ENCODE data around the gene ERC2. TPM values are rescaled to one million over a fixed set of nuclear protein-coding genes. Genes with fewer than 3 reads are reported as not detected.

Gene ERC2
- total and polyA plus RNA-seq, 9 donors: 0.52 to 2.0 (median 0.82) TPM

GRCh38 chr3:56476771-56477170 is 8.5 kb upstream of the ERC2 start:
- no peaks in the 10 kb centered on the region for H3K9me3 ChIP-seq (replicated peaks; ENCODE audit: control insufficient read depth, low read depth, low read length)
- H3K4me3 ChIP-seq (ENCODE audit: low read length): no peak overlapping the region
- WGBS (ENCODE audit: insufficient coverage): no CpG with 5 or more reads among the region's 1 CpG
- DNase-seq: no peak
- H3K4me1 ChIP-seq (ENCODE audit: control insufficient read depth, insufficient read depth, low read length): no peaks in the 10 kb centered on the region
- no peak overlapping the region for H3K27ac ChIP-seq (ENCODE audit: low read length)
- no peaks in the 10 kb centered on the region for H3K36me3 ChIP-seq (ENCODE audit: control insufficient read depth, insufficient read depth, low read length)
- no peaks in the 10 kb centered on the region for H3K27me3 ChIP-seq (ENCODE audit: control insufficient read depth, insufficient read depth, low read length)

- no peak overlapping the region for H3K27ac ChIP-seq (ENCODE audit: low read length)
- DNase-seq: no peak
- peaks cover 11% of the 10 kb centered on the region for H3K4me1 ChIP-seq (ENCODE audit: control insufficient read depth, insufficient read depth, low read length)
- no peak overlapping the region for H3K4me3 ChIP-seq (ENCODE audit: low read length)
- no peaks in the 10 kb centered on the region for H3K36me3 ChIP-seq (ENCODE audit: control insufficient read depth, insufficient read depth, low read length)
- no peaks in the 10 kb centered on the region for H3K9me3 ChIP-seq (replicated peaks; ENCODE audit: control insufficient read depth, low read depth, low read length)
- 100% methylated on average over 1 of the region's 3 CpGs for WGBS (ENCODE audit: insufficient coverage)
- H3K27me3 ChIP-seq (ENCODE audit: control insufficient read depth, insufficient read depth, low read length): peaks cover 21% of the 10 kb centered on the region
These were observed 3.5 kb upstream of the ERC2 start for GRCh38 chr3:56471771-56472170.

GRCh38 chr3:56469141-56469540 is 874 bp upstream of the ERC2 start:
- no CpG with 5 or more reads among the region's 3 CpGs for WGBS (ENCODE audit: insufficient coverage)
- peak; percentile 15 for DNase-seq

GRCh38 chr3:56467801-56468183 is 475 bp downstream of the ERC2 start:
- under 1% methylated on average over 17 of the region's 28 CpGs for WGBS (ENCODE audit: insufficient coverage)
- DNase-seq: no peak
- Histone ChIP-seq H3K4me3 (ENCODE audit: low read length) (peak overlapping the region; percentile 46), H3K4me1 (ENCODE audit: control insufficient read depth, insufficient read depth, low read length) (peaks cover 11% of the 10 kb centered on the region), H3K27me3 (ENCODE audit: control insufficient read depth, insufficient read depth, low read length) (peaks cover 31% of the 10 kb centered on the region), H3K36me3 (ENCODE audit: control insufficient read depth, insufficient read depth, low read length) (no peaks in the 10 kb centered on the region), H3K27ac (ENCODE audit: low read length) (no peak overlapping the region), H3K9me3 (replicated peaks; ENCODE audit: control insufficient read depth, low read depth, low read length) (no peaks in the 10 kb centered on the region)

More at GRCh38 chr3:56469141-56469540, 874 bp upstream of the ERC2 start:
- Histone ChIP-seq H3K36me3 (ENCODE audit: control insufficient read depth, insufficient read depth, low read length) (no peaks in the 10 kb centered on the region), H3K4me3 (ENCODE audit: low read length) (no peak overlapping the region), H3K4me1 (ENCODE audit: control insufficient read depth, insufficient read depth, low read length) (peaks cover 11% of the 10 kb centered on the region), H3K27ac (ENCODE audit: low read length) (no peak overlapping the region), H3K27me3 (ENCODE audit: control insufficient read depth, insufficient read depth, low read length) (peaks cover 31% of the 10 kb centered on the region), H3K9me3 (replicated peaks; ENCODE audit: control insufficient read depth, low read depth, low read length) (no peaks in the 10 kb centered on the region)

- Histone ChIP-seq H3K27ac (ENCODE audit: low read length) (no peak overlapping the region), H3K9me3 (replicated peaks; ENCODE audit: control insufficient read depth, low read depth, low read length) (no peaks in the 10 kb centered on the region), H3K4me1 (ENCODE audit: control insufficient read depth, insufficient read depth, low read length) (peaks cover 11% of the 10 kb centered on the region), H3K4me3 (ENCODE audit: low read length) (peak overlapping the region; percentile 46), H3K36me3 (ENCODE audit: control insufficient read depth, insufficient read depth, low read length) (no peaks in the 10 kb centered on the region), H3K27me3 (ENCODE audit: control insufficient read depth, insufficient read depth, low read length) (peaks cover 31% of the 10 kb centered on the region)
- peak; percentile 89 for DNase-seq
- WGBS (ENCODE audit: insufficient coverage): 0% methylated on average over 2 of the region's 14 CpGs
These were observed 1.2 kb downstream of the ERC2 start for GRCh38 chr3:56467108-56467507.

GRCh38 chr3:56459719-56460118 is 8.5 kb downstream of the ERC2 start:
- Histone ChIP-seq H3K27me3 (ENCODE audit: control insufficient read depth, insufficient read depth, low read length) (peaks cover 4% of the 10 kb centered on the region), H3K27ac (ENCODE audit: low read length) (no peak overlapping the region), H3K9me3 (replicated peaks; ENCODE audit: control insufficient read depth, low read depth, low read length) (no peaks in the 10 kb centered on the region), H3K36me3 (ENCODE audit: control insufficient read depth, insufficient read depth, low read length) (no peaks in the 10 kb centered on the region), H3K4me3 (ENCODE audit: low read length) (no peak overlapping the region), H3K4me1 (ENCODE audit: control insufficient read depth, insufficient read depth, low read length) (no peaks in the 10 kb centered on the region)
- DNase-seq: peak; percentile 33
- WGBS (ENCODE audit: insufficient coverage): 57% methylated on average over 1 of the region's 3 CpGs

- no peak for DNase-seq
- Histone ChIP-seq H3K27me3 (ENCODE audit: control insufficient read depth, insufficient read depth, low read length) (peaks cover 4% of the 10 kb centered on the region), H3K27ac (ENCODE audit: low read length) (no peak overlapping the region), H3K4me3 (ENCODE audit: low read length) (no peak overlapping the region), H3K9me3 (replicated peaks; ENCODE audit: control insufficient read depth, low read depth, low read length) (no peaks in the 10 kb centered on the region), H3K36me3 (ENCODE audit: control insufficient read depth, insufficient read depth, low read length) (no peaks in the 10 kb centered on the region), H3K4me1 (ENCODE audit: control insufficient read depth, insufficient read depth, low read length) (no peaks in the 10 kb centered on the region)
- no CpG with 5 or more reads among the region's 1 CpG for WGBS (ENCODE audit: insufficient coverage)
These were observed 9.2 kb downstream of the ERC2 start for GRCh38 chr3:56459104-56459496.

- Histone ChIP-seq H3K9me3 (replicated peaks; ENCODE audit: control insufficient read depth, low read depth, low read length) (no peaks in the 10 kb centered on the region), H3K4me3 (ENCODE audit: low read length) (no peak overlapping the region), H3K27me3 (ENCODE audit: control insufficient read depth, insufficient read depth, low read length) (peaks cover 4% of the 10 kb centered on the region), H3K36me3 (ENCODE audit: control insufficient read depth, insufficient read depth, low read length) (no peaks in the 10 kb centered on the region), H3K27ac (ENCODE audit: low read length) (no peak overlapping the region), H3K4me1 (ENCODE audit: control insufficient read depth, insufficient read depth, low read length) (no peaks in the 10 kb centered on the region)
- no peak for DNase-seq
- 48% methylated on average over 7 of the region's 12 CpGs for WGBS (ENCODE audit: insufficient coverage)
These were observed 9.7 kb downstream of the ERC2 start for GRCh38 chr3:56458496-56459103.

- H3K36me3 ChIP-seq (ENCODE audit: control insufficient read depth, insufficient read depth, low read length): no peaks in the 10 kb centered on the region
- H3K27ac ChIP-seq (ENCODE audit: low read length): no peak overlapping the region
- no peaks in the 10 kb centered on the region for H3K4me1 ChIP-seq (ENCODE audit: control insufficient read depth, insufficient read depth, low read length)
- H3K4me3 ChIP-seq (ENCODE audit: low read length): no peak overlapping the region
- WGBS (ENCODE audit: insufficient coverage): no CpG with 5 or more reads among the region's 1 CpG
- H3K9me3 ChIP-seq (replicated peaks; ENCODE audit: control insufficient read depth, low read depth, low read length): no peaks in the 10 kb centered on the region
- DNase-seq: no peak
- H3K27me3 ChIP-seq (ENCODE audit: control insufficient read depth, insufficient read depth, low read length): peaks cover 4% of the 10 kb centered on the region
These were observed 12.2 kb downstream of the ERC2 start for GRCh38 chr3:56456117-56456516.

GRCh38 chr3:56453011-56453410 is 15.3 kb downstream of the ERC2 start:
- H3K9me3 ChIP-seq (replicated peaks; ENCODE audit: control insufficient read depth, low read depth, low read length): no peaks in the 10 kb centered on the region
- DNase-seq: no peak
- H3K27me3 ChIP-seq (ENCODE audit: control insufficient read depth, insufficient read depth, low read length): no peaks in the 10 kb centered on the region
- H3K4me1 ChIP-seq (ENCODE audit: control insufficient read depth, insufficient read depth, low read length): no peaks in the 10 kb centered on the region
- H3K4me3 ChIP-seq (ENCODE audit: low read length): no peak overlapping the region
- no CpG with 5 or more reads among the region's 1 CpG for WGBS (ENCODE audit: insufficient coverage)
- H3K27ac ChIP-seq (ENCODE audit: low read length): no peak overlapping the region
- no peaks in the 10 kb centered on the region for H3K36me3 ChIP-seq (ENCODE audit: control insufficient read depth, insufficient read depth, low read length)

GRCh38 chr3:56452085-56452484 is 16.2 kb downstream of the ERC2 start:
- H3K4me1 ChIP-seq (ENCODE audit: control insufficient read depth, insufficient read depth, low read length): peaks cover 2% of the 10 kb centered on the region
- DNase-seq: no peak
- H3K4me3 ChIP-seq (ENCODE audit: low read length): no peak overlapping the region
- no peaks in the 10 kb centered on the region for H3K36me3 ChIP-seq (ENCODE audit: control insufficient read depth, insufficient read depth, low read length)
- H3K27ac ChIP-seq (ENCODE audit: low read length): no peak overlapping the region
- H3K9me3 ChIP-seq (replicated peaks; ENCODE audit: control insufficient read depth, low read depth, low read length): no peaks in the 10 kb centered on the region
- H3K27me3 ChIP-seq (ENCODE audit: control insufficient read depth, insufficient read depth, low read length): no peaks in the 10 kb centered on the region

Data from muscle of leg (tissue), 11 donors.